GM19025 (cell line): ENCODE measurements around the gene ENAH.

Experiments
- ATAC-seq: cut with Tn5 transposase; IDR thresholded peaks from one replicate; pipeline ENCODE4 v1.9.1; 2021; ENCODE audit warnings: mild to moderate bottlenecking, low read depth, moderate library complexity; ENCODE audit not compliant: unreplicated experiment

ENAH gene

DNA sequence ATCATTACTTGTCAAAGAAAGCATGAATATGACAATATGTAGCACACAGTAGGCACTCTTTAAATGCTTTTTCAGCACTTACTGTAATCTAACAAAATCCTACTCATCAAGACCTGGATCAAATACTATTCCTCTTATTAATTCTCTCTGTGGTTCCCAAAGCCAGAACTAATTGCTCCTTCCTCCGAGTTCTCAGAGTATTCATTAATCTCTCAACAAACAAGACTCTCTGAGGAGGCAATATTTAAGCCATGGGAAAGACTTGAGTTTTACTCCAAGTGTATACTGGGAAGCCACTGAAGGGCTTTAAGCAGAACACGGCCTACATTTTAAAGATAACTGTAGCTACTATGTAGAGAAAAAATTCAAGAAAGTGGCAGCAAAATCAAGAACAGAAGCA is 79.7 kb downstream of the ENAH start:
- no peak for ATAC-seq

DNA sequence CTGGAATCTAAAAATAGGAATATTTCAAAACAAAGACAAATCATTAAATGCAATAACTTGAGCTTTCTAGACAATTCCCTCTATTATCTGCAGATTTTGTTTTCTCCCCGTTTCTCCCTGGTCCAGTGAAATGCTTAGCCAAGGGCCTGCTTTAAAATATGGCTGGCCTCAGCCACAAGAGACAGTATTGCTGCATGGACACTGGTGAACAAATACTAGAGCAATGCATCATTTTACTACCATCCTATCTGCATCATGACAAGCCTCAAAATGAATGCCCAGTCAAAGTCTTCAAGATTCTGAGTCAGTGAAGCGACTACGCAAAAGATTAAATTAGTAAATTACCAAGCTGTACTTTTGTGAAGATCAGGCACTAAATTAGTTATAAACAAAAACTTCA is 80.5 kb downstream of the ENAH start:
- ATAC-seq = no peak

DNA sequence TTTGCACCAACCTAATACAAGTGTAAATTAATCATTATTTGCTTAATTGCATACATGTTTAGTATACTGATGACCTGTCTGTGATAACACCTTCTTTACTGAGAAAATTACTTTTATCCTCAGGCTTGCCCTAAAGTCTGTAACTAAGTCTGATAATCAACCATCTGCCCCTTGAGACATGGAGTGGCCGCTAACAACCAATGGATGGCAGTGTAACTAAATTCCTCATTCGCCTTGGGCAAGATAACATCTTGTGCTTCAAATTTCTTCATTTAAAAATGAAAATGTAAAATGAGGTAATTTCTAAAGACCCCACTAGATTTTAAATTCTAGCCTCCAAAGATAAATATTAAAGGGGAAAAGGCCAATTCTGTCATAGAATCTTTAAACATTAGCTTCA is 85.1 kb downstream of the ENAH start:
- no peak for ATAC-seq

DNA sequence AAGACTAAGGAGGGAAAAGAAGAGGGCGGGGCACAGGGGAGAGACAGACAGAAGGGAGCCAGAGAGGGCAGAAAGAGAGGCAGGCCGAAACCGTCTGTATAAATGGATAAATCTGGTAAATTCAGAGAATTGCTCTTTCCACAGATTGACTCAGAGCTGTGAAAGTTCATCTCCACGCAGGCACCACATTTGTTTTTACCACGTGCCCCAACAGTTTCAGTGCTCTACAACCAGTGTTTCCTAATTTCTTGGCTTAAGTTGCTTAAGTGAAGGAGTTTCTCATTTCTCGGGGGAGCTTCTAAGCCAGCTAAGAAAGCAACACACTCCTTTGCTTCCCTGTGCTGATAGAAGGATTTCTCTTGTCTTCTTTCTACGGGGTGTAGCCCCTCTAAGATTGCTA is 87.1 kb downstream of the ENAH start:
- no peak for ATAC-seq

DNA sequence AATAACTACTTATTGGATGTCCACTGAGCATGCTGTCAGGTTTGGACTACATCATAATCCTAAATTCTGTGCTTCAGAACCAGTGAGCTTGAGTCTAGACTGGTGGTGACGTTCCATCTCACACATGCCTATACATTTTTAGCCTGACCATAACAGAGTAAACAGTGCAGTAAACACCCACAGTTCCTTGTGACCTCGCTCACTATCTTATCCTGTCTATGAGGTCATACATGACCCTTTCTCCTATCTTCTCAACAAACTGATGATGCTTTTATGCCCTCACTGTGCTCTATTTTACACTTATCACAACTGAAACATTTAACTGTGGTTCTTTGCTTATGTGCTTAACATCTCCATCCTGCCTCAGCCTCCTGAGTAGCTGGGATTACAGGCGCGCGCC is 91.2 kb downstream of the ENAH start:
- no peak for ATAC-seq

DNA sequence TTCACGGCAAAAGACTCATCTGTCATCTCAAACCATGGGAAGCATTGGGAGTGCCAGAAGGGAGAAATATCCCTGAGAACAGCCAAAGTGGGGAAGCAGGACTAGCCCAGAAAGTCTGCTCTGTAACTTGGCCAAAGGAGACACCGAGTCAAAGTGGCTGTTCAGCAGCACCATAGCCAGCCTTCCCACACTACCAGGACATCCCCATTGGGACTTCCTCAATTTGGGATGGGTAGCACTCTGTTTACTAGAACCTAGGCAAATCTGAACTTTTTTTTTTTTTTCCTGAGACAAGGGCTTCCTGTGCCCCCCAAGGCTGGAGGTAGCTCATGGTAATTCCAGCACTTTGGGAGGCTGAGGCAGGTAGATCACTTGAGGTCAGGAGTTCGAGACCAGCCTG is 93.0 kb downstream of the ENAH start:
- no peak for ATAC-seq

DNA sequence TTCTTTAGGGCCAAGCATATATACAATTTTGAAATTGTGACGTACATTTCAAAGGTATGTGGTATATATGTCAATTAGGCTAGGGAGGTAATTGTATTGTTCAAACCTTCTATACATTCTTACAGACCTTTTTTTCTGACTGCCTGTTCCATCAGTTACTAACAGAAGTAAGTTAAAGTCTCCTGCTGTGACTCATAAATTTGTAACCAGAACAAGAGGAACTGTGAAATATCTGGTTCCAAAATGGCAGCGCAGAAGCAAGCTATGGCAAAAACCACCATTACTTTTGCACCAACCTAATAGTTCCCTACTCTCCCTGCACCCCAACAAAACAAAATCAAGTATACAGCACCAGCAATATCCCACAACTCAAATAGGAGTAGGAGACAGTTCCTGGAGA is 93.6 kb downstream of the ENAH start:
- no peak for ATAC-seq

DNA sequence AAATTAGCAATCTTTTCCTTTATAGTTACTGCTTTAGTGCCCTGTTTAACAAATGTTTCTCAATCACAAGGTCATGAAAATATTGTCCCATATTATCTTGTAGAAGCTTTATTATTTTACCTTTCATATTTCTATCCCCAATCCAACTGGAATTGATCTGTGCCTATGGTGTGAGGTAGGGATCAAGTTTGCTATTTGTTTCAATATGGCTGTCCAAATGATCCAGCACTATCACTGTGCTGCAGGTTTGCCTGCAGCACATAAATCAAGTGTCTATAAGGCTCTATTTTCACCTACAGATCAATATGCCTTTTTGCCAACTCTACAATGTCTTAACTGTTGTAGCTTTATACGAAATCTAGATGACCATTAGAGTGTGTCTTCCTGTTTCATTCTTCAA is 96.2 kb downstream of the ENAH start:
- ATAC-seq = no peak

DNA sequence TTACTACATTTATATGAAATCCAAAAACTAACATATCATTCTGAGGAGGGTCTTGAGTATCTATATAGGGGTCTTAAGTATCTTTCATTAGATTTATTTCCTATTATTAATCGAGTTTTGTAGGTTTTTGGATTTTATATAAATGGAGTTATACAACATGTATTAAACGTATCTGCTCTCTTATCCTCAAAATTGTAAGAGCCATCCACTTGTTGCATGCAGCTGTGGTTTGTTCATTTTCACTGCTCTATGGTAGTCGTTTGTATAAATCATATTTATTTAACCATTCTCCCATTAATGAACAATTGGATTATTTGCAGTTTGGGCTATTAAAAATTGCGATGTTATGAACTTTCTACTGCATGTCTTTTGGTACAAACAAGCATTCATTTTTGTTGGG is 97.1 kb downstream of the ENAH start:
- no peak for ATAC-seq

DNA sequence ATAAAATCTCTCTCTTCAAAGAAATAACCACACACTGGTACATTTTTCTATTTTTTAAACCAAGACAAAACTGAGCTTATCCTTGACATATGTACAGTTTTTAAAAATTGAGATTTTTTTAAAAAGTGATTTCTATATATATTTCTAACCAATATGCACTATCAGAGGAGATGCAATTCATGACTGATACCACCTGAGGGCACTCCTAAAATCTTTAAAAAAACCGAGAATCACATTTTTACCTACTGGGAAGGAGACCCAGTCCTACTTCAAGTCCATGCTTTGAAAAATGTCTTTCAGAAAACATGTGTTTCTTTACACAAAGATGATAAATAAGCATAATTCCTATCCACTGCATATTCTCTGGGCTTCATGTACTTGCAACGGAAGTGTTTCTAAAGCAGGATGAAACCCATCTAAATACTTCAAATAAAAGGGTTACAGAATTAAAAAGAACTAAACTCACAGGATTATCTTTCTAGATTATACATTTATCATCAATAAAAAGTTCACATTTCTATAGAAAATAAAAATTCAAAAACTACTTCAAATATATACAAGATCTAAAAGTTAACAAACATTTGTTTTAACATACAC is 98.6 kb downstream of the ENAH start:
- no peak for ATAC-seq

DNA sequence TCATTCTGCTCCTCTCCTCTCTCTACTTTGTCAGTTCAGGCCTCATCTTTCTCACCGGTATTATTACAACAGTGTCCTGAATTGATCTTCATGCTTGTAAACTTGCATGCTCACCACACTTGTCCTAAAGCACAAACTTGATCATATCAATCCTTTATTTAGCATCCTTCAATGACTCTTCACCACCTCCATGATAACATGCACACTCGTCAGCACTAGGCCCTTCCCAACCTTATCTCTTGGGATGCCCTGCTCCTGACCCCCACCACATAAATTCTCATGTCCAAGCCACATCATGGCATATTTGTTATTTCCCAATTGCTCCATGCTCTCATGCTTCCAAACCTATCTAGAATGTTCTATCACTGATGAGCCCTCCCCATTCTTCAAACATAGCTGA is 103.1 kb downstream of the ENAH start:
- ATAC-seq = no peak

DNA sequence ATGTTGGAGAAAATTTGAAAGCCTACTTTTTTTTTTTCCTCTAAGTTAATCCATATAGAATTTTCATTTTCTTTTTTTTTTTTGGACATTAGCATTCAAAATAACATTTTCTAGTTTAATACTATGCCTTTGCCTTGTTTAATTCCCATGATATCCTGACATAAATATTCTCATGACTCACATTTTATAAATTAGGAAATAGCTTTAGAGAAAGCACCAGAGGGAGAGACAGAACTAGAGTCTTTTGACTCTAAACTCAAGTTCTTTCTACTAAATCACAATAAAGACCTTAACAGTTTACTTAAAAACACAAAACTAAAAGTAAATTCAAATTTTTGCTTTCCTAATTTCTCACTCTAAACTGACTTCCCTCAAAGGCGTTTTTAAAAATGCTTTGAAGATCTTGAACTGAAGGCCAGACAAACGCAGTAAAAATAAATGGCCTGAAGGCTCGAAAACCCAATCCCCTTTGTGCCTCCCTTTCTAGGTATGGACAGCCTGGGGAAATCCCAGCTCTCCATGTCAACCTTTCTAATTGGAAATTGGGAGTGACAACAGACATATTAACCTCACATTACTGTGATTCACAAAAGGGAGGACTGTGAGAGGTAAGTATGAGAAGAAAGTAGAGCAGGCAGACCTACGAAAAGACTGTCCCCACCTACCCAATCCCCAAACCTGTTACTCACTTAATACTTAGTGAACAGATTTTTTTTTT is 104.6 kb downstream of the ENAH start:
- no peak for ATAC-seq

DNA sequence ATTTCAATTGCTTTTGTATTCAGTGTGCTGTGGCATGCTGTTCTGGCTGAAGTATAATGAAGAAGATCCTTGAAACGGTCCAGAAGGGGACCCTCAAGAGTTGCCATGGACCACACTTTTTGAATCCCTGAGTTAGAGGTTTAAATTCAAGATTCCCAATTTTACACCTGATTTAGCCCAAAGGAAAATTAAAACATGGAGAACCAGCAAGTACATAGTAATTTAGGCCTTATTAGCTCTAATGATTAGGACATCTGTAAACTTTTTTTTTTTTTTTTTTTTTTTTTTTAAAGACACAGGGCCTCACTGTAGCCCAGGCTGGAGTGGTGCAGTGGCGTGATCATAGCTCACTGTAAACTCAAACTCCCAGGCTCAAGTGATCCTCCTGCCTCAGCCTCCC is 107.3 kb downstream of the ENAH start:
- ATAC-seq = no peak

DNA sequence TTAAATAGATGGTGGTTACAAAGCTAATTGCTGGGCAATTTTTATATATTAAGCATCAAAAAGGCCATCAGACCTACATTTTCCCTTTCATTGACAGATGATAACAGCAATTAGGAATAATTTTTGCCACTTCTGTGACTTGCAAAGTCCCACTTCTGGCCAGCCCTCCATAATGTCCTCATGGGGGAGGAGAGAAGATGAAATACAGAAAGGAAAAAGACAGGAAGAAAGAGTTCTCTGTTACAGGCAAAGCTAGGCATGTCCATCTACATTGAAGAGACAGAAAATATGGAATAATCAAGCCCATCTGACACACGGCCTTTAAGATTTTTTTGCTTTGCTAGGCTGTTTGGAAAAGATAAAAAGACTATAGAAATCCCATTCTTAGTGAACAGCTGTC is 108.0 kb downstream of the ENAH start:
- ATAC-seq = no peak

DNA sequence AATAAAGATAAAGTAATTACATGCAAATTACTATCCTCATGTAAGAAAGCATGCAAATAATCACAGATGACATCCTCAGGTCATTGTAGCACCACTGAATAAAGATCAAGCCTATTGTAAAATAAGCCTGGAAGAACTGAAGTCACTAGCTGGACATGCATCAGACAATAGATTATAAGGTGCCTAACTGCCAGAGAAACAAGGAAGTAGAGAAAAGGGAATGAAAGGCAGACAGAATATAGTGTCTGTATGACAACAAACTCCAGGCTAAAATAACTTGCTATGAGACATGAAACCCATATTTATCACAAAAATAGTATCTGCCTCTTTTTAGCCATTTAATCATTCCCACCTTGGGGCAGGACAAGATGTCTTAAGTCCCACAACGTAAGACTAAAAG is 108.7 kb downstream of the ENAH start:
- no peak for ATAC-seq

DNA sequence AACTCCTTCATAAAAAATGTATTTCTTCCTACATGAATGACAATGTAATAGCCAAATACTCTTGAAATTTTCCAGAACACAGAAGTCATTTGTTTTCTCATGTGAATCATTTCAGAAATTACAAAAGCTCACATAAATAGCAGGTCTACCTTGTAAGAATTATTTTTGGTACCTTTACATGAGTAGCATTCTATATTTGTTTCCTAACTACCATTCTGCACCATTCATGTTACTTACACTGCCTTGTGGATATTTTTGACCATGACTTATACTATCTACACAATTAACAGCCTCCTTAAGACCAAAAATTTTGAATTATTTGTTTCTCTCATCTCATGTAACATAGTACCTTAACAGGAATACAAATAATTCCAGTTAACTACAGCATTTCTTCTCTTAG is 109.6 kb downstream of the ENAH start:
- ATAC-seq = no peak

DNA sequence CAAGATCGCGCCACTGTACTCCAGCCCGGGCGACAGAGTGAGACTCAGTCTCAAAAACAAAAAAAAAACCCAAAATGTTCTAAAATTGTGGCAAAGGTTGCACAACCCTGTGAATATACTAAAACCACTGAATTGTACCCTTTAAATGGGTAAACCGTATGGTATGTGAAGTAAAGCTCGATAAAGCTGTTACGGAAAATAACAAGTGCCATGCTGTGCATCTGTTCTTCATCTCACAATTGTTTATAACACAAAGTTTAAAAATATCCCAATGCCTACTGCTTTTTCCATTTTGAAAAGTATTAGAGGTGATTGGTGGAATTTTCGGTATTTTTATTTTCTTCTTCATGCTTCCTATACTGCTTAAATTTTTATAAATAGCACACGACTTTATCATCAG is 111.5 kb downstream of the ENAH start:
- ATAC-seq = no peak

DNA sequence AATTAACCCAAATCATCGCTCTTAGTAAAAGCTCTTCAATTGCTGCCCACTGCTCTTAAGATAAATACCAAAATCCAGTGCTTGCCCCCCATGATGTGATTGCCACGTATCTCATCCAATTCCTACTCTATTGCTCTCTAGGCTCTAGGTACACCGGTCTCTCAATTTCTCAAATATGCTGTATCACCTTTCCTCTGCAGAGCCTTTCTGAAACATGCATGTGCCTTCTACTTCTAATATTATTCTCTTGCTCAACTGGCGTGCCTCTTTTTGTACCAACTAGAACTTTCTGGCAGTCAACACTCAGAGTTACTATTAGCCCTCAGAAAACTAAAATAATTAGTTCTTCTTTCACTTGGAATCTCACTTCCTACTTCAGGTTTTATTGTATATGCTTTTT is 113.3 kb downstream of the ENAH start:
- no peak for ATAC-seq

DNA sequence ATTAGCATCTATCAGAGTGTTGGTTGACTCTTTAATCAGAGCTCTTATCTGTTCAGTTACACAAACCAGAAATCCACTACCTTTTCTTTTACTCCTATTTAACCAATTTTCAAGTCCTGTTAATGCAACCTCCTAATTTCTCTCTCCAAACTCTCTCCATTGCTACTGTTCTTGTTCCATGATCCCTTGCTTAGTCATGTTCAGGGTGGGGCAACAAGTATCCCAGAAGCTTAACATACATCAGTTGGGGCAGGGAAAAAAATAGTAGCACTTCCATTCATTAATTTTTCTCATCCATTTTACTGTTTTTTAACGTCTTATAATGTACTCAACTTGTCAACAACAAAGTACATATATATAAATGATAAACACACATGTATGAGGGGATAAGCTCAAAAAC is 113.9 kb downstream of the ENAH start:
- ATAC-seq = no peak

DNA sequence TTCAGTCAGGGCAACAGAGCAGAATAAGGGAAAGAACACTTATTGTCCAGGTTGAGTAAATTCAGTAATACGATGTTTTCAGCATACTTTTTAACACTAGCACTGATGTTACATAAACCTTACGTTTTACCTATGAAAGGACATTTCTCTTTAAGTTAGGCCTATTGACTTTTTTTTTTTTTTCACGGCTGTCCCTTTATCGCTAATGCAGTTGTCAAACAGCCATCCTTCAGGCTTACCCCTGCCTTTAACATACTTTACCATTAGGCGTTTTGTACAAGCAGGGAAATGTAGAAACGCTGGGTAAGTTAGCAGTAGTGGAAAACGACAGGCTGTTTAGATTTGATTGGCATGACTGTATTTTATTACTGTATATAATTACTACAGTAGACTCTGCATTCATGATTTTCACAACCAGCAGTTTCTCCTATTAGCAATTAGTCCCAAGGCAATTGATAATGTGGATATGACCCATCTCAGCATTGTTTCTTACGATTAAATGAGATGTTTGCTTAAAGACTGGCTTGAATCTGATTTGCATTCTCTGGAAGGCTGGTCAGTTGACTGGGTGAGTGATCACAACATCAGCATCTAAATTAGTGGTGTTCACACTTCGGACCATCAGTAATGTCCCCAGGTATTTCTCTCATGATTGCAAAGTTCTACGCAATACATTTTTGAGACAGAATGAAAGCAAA is 115.2 kb downstream of the ENAH start:
- ATAC-seq = no peak

DNA sequence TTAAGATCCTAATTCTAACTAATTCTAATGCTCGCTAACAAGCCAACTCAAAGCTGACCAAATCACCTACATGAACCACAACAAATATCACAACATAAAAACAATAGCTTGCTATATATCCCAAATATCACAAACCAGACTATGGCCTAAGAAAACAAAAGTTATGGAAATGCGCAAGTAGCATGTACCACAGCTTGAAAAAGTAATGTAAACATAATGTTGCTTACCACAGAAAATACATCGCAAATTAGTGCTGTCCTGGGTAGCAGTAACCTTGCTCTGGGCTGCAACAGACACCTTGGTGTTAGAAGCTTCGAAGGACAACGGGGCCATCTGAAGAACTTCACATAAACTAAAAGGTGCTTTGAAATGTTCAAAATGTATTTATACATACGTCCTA is 117.6 kb downstream of the ENAH start:
- no peak for ATAC-seq

DNA sequence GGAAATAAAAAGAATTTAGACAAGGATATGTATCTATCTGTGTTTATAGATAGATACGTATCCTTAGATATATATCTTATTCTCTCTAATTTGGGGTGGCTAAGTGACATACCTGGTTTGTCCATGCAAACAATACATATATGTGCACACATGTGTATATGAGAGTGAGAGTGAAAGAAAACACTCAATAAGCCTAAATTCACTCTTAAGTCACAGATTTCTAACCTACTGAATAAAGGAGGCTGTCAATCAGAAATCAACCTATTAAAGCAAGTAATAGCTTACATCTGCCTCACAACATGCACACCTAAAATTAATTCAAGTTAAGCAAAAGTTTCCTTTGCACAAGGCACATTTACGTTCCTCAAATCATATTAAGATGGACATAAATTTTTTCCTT is 118.2 kb downstream of the ENAH start:
- no peak for ATAC-seq
